ENCODE results near the gene RCVRN.
"Not testable (repeated sequence)": the region's sequence is repeated elsewhere in the genome, so short reads cannot be mapped to it uniquely, and the experiment has no call there.

The RCVRN gene

DNA sequence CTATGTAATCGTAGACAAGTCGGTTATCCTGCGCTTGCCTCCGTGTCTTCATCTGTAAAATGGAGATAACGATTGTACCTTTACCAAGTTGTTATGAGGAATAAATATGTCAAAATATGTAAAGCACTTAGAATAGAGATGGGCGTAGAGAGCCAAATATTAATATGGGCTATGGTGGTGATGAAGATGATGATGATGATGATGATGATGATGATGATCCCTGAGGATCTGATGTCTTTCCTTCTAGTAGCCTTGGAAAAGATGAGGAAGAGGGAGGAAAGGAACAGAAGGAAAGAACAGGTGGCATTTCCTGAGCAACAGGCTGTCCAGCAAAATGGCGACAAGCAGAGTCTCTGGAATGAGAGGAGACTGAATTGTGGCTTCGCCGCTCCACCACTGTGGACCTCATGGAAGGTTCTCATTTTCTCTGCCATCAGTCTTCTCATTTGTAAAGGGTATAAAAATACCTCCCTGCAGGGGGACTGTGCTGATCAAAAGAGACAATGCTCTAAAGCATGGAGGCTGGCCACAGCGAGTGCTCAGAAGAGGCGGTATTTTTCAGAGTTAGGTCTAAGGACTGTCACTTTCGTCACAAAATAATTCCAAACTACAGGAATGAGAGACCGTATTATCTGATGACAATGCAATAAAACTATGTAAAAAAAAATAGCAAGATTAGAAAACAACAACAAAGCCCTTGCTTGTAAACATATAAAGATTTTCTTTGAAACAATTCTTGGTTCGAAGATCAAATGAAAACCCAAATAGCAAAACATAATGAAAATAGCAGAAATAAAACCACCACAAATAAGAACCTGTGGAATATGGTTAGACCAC is 17.2 kb upstream of the RCVRN start:
- no peak overlapping the region for H3K27ac ChIP-seq
- H3K36me3 ChIP-seq (ENCODE audit: insufficient read depth), result no peaks in the 10 kb centered on the region
- TF ChIP-seq, protein P1, sequence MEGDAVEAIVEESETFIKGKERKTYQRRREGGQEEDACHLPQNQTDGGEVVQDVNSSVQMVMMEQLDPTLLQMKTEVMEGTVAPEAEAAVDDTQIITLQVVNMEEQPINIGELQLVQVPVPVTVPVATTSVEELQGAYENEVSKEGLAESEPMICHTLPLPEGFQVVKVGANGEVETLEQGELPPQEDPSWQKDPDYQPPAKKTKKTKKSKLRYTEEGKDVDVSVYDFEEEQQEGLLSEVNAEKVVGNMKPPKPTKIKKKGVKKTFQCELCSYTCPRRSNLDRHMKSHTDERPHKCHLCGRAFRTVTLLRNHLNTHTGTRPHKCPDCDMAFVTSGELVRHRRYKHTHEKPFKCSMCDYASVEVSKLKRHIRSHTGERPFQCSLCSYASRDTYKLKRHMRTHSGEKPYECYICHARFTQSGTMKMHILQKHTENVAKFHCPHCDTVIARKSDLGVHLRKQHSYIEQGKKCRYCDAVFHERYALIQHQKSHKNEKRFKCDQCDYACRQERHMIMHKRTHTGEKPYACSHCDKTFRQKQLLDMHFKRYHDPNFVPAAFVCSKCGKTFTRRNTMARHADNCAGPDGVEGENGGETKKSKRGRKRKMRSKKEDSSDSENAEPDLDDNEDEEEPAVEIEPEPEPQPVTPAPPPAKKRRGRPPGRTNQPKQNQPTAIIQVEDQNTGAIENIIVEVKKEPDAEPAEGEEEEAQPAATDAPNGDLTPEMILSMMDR (conservative IDR thresholded peaks at IDR 0.05; ENCODE audit: low read depth, low read length), result no peak
- no peaks in the 10 kb centered on the region for H3K4me1 ChIP-seq (ENCODE audit: low read depth, poor library complexity, severe bottlenecking)
- no peak overlapping the region for H3K9ac ChIP-seq
- H3K79me2 ChIP-seq (ENCODE audit: insufficient read depth, low read depth), result no peaks in the 10 kb centered on the region
- H3K4me3 ChIP-seq (IDR thresholded peaks at IDR 0.05; ENCODE audit: insufficient read depth, low read depth, low read length), result no peak overlapping the region
- H3K27me3 ChIP-seq (ENCODE audit: insufficient read depth, low read depth), result no peaks in the 10 kb centered on the region
- H3K4me2 ChIP-seq, result no peak overlapping the region
- H4K20me1 ChIP-seq (ENCODE audit: insufficient read depth), result no peaks in the 10 kb centered on the region
- no peak overlapping the region for H2AFZ ChIP-seq (ENCODE audit: low read depth)

DNA sequence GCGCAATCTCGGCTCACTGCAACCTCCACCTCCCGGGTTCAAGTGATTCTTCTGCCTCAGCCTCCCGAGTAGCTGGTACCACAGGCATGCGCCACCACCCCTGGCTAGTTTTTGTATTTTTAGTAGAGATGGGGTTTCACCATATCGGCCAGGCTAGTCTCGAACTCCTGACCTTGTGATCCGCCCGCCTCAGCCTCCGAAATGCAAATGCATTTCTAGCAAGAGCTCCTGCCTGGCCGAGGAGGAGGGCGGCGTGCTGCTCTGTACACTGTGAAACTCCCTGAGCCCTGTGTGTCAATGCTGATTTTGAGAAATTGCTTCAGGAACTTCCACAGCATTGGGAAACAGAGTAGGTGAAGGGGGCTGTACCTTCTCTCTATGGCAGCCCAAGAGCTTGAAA is 16.1 kb upstream of the RCVRN start:
- not testable (repeated sequence) for H3K27me3 ChIP-seq (ENCODE audit: insufficient read depth, low read depth); H3K9ac ChIP-seq; H4K20me1 ChIP-seq (ENCODE audit: insufficient read depth); H3K4me2 ChIP-seq; H3K27ac ChIP-seq; H3K79me2 ChIP-seq (ENCODE audit: insufficient read depth, low read depth); H3K4me3 ChIP-seq (IDR thresholded peaks at IDR 0.05; ENCODE audit: insufficient read depth, low read depth, low read length); H3K4me1 ChIP-seq (ENCODE audit: low read depth, poor library complexity, severe bottlenecking); H2AFZ ChIP-seq (ENCODE audit: low read depth); H3K36me3 ChIP-seq (ENCODE audit: insufficient read depth)

DNA sequence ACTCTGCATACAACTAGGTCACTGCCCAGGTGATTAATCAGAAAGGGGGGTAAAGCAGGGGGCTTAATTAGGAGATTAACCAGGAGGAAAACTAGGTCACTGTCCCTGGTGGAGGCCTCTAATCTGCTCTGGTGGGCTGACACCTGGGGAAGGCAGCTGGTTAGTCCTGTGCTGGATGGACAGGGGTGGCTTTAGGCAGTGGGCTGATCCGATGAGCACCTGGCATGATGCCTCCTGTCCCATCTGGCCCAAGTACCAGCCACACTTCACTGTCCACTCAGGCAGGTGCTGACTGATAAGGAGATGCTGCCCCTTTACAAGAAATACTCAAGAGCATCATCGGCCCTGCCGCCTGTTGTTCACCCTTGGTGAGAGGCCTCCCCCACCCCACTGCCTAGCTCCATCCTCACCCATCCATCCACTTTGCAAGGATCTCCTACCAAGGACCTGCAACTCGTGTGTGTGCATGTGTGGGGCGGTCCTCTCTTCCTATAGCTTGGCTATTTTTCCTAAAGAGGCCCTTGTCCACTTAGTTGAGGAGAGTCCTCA is 13.8 kb upstream of the RCVRN start:
- Histone ChIP-seq H3K4me3 (IDR thresholded peaks at IDR 0.05; ENCODE audit: insufficient read depth, low read depth, low read length) (no peak overlapping the region), H3K79me2 (ENCODE audit: insufficient read depth, low read depth) (no peaks in the 10 kb centered on the region), H3K27ac (no peak overlapping the region), H3K36me3 (ENCODE audit: insufficient read depth) (no peaks in the 10 kb centered on the region), H3K27me3 (ENCODE audit: insufficient read depth, low read depth) (no peaks in the 10 kb centered on the region), H4K20me1 (ENCODE audit: insufficient read depth) (no peaks in the 10 kb centered on the region), H2AFZ (ENCODE audit: low read depth) (no peak overlapping the region), H3K4me1 (ENCODE audit: low read depth, poor library complexity, severe bottlenecking) (no peaks in the 10 kb centered on the region), H3K9ac (no peak overlapping the region), H3K4me2 (no peak overlapping the region)
- TF ChIP-seq, protein P1 (conservative IDR thresholded peaks at IDR 0.05; ENCODE audit: low read depth, low read length), result no peak

DNA sequence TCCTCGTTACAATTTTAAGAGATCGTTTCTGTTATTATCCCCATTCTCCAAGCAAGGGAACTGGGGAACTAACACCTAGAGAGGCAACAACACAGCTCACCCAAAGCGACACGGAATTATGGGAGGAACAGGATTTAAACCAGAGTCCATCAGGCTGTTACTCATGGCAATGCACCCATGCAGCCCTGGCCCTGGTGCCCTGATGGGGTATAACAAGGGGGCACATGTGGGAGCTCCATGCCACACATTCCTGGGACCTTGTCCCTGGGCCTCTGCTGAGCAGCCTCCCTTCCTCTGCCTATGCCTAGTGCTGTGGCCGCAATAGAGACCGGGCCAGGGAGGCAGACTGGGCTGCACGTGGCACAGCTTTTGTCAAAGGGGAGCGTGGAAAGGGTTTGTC is 13.3 kb upstream of the RCVRN start:
- Histone ChIP-seq H3K9ac (no peak overlapping the region), H3K4me3 (IDR thresholded peaks at IDR 0.05; ENCODE audit: insufficient read depth, low read depth, low read length) (no peak overlapping the region), H4K20me1 (ENCODE audit: insufficient read depth) (no peaks in the 10 kb centered on the region), H3K27ac (no peak overlapping the region), H3K36me3 (ENCODE audit: insufficient read depth) (no peaks in the 10 kb centered on the region), H3K27me3 (ENCODE audit: insufficient read depth, low read depth) (no peaks in the 10 kb centered on the region), H3K79me2 (ENCODE audit: insufficient read depth, low read depth) (no peaks in the 10 kb centered on the region), H3K4me2 (no peak overlapping the region), H3K4me1 (ENCODE audit: low read depth, poor library complexity, severe bottlenecking) (no peaks in the 10 kb centered on the region), H2AFZ (ENCODE audit: low read depth) (no peak overlapping the region)
- TF ChIP-seq, protein P1 (conservative IDR thresholded peaks at IDR 0.05; ENCODE audit: low read depth, low read length), result no peak

DNA sequence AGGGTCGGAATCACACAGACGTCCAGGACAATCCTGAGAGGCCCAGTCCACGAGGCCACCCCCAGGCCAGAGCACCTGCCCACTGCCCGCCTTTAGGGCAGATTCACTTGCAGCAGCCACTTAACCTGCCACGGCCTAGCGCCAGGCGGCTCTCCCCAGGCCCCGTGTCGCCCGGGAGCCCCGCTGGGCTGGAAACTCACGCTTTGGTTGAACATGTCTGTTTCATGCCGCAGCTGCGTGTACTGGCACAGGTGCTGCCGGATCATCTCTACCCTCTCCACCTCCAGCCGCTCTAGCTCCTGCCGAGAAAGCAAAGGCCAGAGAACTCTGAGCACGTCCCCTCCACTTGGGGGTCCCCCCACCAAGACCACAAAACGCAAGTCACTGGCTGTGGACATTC is 12.7 kb upstream of the RCVRN start:
- Histone ChIP-seq H3K27me3 (ENCODE audit: insufficient read depth, low read depth) (no peaks in the 10 kb centered on the region), H3K4me2 (no peak overlapping the region), H3K9ac (no peak overlapping the region), H3K79me2 (ENCODE audit: insufficient read depth, low read depth) (no peaks in the 10 kb centered on the region), H3K36me3 (ENCODE audit: insufficient read depth) (no peaks in the 10 kb centered on the region), H3K4me3 (IDR thresholded peaks at IDR 0.05; ENCODE audit: insufficient read depth, low read depth, low read length) (no peak overlapping the region), H4K20me1 (ENCODE audit: insufficient read depth) (no peaks in the 10 kb centered on the region), H3K27ac (no peak overlapping the region), H3K4me1 (ENCODE audit: low read depth, poor library complexity, severe bottlenecking) (no peaks in the 10 kb centered on the region), H2AFZ (ENCODE audit: low read depth) (no peak overlapping the region)
- TF ChIP-seq, protein P1 (conservative IDR thresholded peaks at IDR 0.05; ENCODE audit: low read depth, low read length), result no peak

Measured in KMS-11 (cell line).